GM21447 (cell line): ENCODE data around the gene AIPL1.
"Not testable (repeated sequence)": the region's sequence is repeated elsewhere in the genome, so short reads cannot be mapped to it uniquely, and the experiment has no call there.

Experiments used
- ATAC-seq: cut with Tn5 transposase; IDR thresholded peaks from one replicate; pipeline ENCODE4 v1.9.1; 2021; ENCODE audit not compliant: unreplicated experiment

AIPL1 gene

GRCh38 chr17:6435051-6435450 is at the start of gene AIPL1:
TSS of gene AIPL1 (minus strand) at chr17:6435121. CDS start at chr17:6435104, 17 bp downstream.
- no peak for ATAC-seq

GRCh38 chr17:6483507-6483906 is 48.6 kb upstream of the AIPL1 start:
- no peak for ATAC-seq

GRCh38 chr17:6482796-6483195 is 47.9 kb upstream of the AIPL1 start:
- ATAC-seq, result not testable (repeated sequence)

- ATAC-seq, result no peak
Measured at GRCh38 chr17:6482105-6482455, 47.2 kb upstream of the AIPL1 start.

- no peak for ATAC-seq
Measured at GRCh38 chr17:6480303-6480675, 45.4 kb upstream of the AIPL1 start.

- no peak for ATAC-seq
Measured at GRCh38 chr17:6479622-6480302, 44.8 kb upstream of the AIPL1 start.

GRCh38 chr17:6478486-6478885 is 43.6 kb upstream of the AIPL1 start:
- ATAC-seq, result no peak

GRCh38 chr17:6477831-6478383 is 43.0 kb upstream of the AIPL1 start:
- ATAC-seq, result no peak

GRCh38 chr17:6476810-6477179 is 41.9 kb upstream of the AIPL1 start:
- ATAC-seq, result no peak

GRCh38 chr17:6476076-6476809 is 41.3 kb upstream of the AIPL1 start:
- ATAC-seq, result no peak

GRCh38 chr17:6475411-6475810 is 40.5 kb upstream of the AIPL1 start:
- ATAC-seq, result no peak

GRCh38 chr17:6474906-6475305 is 40.0 kb upstream of the AIPL1 start:
- no peak for ATAC-seq

- ATAC-seq, result no peak
Measured at GRCh38 chr17:6474376-6474775, 39.5 kb upstream of the AIPL1 start.

GRCh38 chr17:6473128-6473767 is 38.3 kb upstream of the AIPL1 start:
- ATAC-seq, result no peak

- ATAC-seq, result no peak
Measured at GRCh38 chr17:6472517-6472916, 37.6 kb upstream of the AIPL1 start.

- ATAC-seq, result no peak
Measured at GRCh38 chr17:6471531-6472465, 36.9 kb upstream of the AIPL1 start.

- ATAC-seq, result no peak
Measured at GRCh38 chr17:6470751-6471521, 36.0 kb upstream of the AIPL1 start.

GRCh38 chr17:6470146-6470718 is 35.3 kb upstream of the AIPL1 start:
- no peak for ATAC-seq

GRCh38 chr17:6468051-6468790 is 33.3 kb upstream of the AIPL1 start:
- no peak for ATAC-seq
